ENCODE results near the gene TAGAP. TPM values are rescaled to one million over a fixed set of nuclear protein-coding genes. Genes with fewer than 3 reads are reported as not detected.

TAGAP gene
- total RNA-seq, 2 experiments from 2014 or later = 44.8 to 51.0 TPM

GRCh38 chr6:159061805-159062563 lies 17.2 kb upstream of the TAGAP start:
- ChIA-PET POLR2A (interaction anchor here (0.7 to 1.7 kb wide), 5 partner anchors 17 to 35 kb away, joined by 3 to 8 read pairs (median 4); partner anchors contain the start of gene TAGAP), CTCF (interaction anchor here (0.7 to 2.7 kb wide), 13 partner anchors 11 to 999 kb away, joined by 3 to 13 read pairs (median 5); partner anchors contain the start of gene TAGAP)
- intact Hi-C loops (cut with DNase I, micrococcal nuclease) = loop anchor here (1.0 to 2.0 kb wide), 3 partner anchors 15 to 45 kb away; no protein-coding TSS in a partner anchor
- ATAC-seq (peak; percentile 79), DNase-seq (no peak)
- Mint-ChIP-seq H3K9me3 (ENCODE audit: low read depth) (peaks cover 6% of the 10 kb centered on the region), H3K27ac (peak overlapping the region; percentile 94), H3K36me3 (ENCODE audit: low read depth) (peaks cover 6% of the 10 kb centered on the region), H3K4me1 (peaks cover 99% of the 10 kb centered on the region), H3K27me3 (no peaks in the 10 kb centered on the region), H3K4me3 (peak overlapping the region; percentile 35)

GRCh38 chr6:159061146-159061545 lies 16.4 kb upstream of the TAGAP start:
- ATAC-seq = no peak
- intact Hi-C loops (cut with DNase I, micrococcal nuclease) = no loop called here
- peaks cover 100% of the 10 kb centered on the region for H3K4me1 Mint-ChIP-seq
- peaks cover 6% of the 10 kb centered on the region for H3K36me3 Mint-ChIP-seq (ENCODE audit: low read depth)
- H3K27me3 Mint-ChIP-seq = no peaks in the 10 kb centered on the region
- peaks cover 6% of the 10 kb centered on the region for H3K9me3 Mint-ChIP-seq (ENCODE audit: low read depth)
- peak overlapping the region; percentile 94 for H3K27ac Mint-ChIP-seq
- POLR2A ChIA-PET = no interaction called here
- H3K4me3 Mint-ChIP-seq = no peak overlapping the region
- CTCF ChIA-PET = interaction anchor here (1.0 kb wide), 1 partner anchor 22 kb away, joined by 4 read pairs; no protein-coding TSS in a partner anchor
- no peak for DNase-seq

GRCh38 chr6:159059885-159060506 lies 15.2 kb upstream of the TAGAP start:
- H3K9me3 Mint-ChIP-seq (ENCODE audit: low read depth) = peaks cover 6% of the 10 kb centered on the region
- peaks cover 98% of the 10 kb centered on the region for H3K4me1 Mint-ChIP-seq
- ChIA-PET CTCF (interaction anchor here (0.8 to 2.3 kb wide), 3 partner anchors 21 to 50 kb away, joined by 3 to 6 read pairs (median 4); no protein-coding TSS in a partner anchor), POLR2A (interaction anchor here (0.9 kb wide), 1 partner anchor 42 kb away, joined by 3 read pairs; no protein-coding TSS in a partner anchor)
- peak overlapping the region; percentile 83 for H3K27ac Mint-ChIP-seq
- ATAC-seq = peak; percentile 13
- peaks cover 6% of the 10 kb centered on the region for H3K36me3 Mint-ChIP-seq (ENCODE audit: low read depth)
- H3K4me3 Mint-ChIP-seq = no peak overlapping the region
- no peak for DNase-seq
- H3K27me3 Mint-ChIP-seq = no peaks in the 10 kb centered on the region
- intact Hi-C loops (cut with DNase I, micrococcal nuclease) = loop anchor here (1.0 to 5.0 kb wide), 7 partner anchors 15 to 413 kb away; partner anchors contain the start of gene TAGAP (in 1 of the 2)

- ChIA-PET CTCF (interaction anchor here (1.0 to 2.3 kb wide), 5 partner anchors 8 to 75 kb away, joined by 3 to 6 read pairs (median 4); no protein-coding TSS in a partner anchor), POLR2A (interaction anchor here (0.7 to 1.5 kb wide), 6 partner anchors 14 to 41 kb away, joined by 3 to 11 read pairs (median 3); partner anchors contain the start of gene TAGAP)
- Mint-ChIP-seq H3K27me3 (no peaks in the 10 kb centered on the region), H3K36me3 (ENCODE audit: low read depth) (peaks cover 6% of the 10 kb centered on the region), H3K4me3 (no peak overlapping the region), H3K4me1 (peaks cover 95% of the 10 kb centered on the region), H3K27ac (peak overlapping the region; percentile 83), H3K9me3 (ENCODE audit: low read depth) (peaks cover 6% of the 10 kb centered on the region)
- DNase-seq (peak; percentile 62), ATAC-seq (peak; percentile 58)
- intact Hi-C loops (cut with DNase I, micrococcal nuclease) = loop anchor here (1.0 to 5.0 kb wide), 7 partner anchors 14 to 412 kb away; partner anchors contain the start of gene TAGAP (in 1 of the 2)
These were observed 14.3 kb upstream of the TAGAP start for GRCh38 chr6:159059141-159059540.

- intact Hi-C loops (cut with DNase I, micrococcal nuclease) = loop anchor here (5.0 kb wide), 2 partner anchors 40 to 410 kb away; no protein-coding TSS in a partner anchor
- ATAC-seq = peak; percentile 51
- CTCF ChIA-PET = interaction anchor here (0.6 to 4.3 kb wide), 14 partner anchors 9 to 78 kb away, joined by 3 to 23 read pairs (median 4); partner anchors contain the start of gene TAGAP
These were observed 12.1 kb upstream of the TAGAP start for GRCh38 chr6:159056899-159057298.

GRCh38 chr6:159056432-159056831 lies 11.6 kb upstream of the TAGAP start:
- H3K27me3 Mint-ChIP-seq = no peaks in the 10 kb centered on the region
- DNase-seq (no peak), ATAC-seq (no peak)
- peaks cover 71% of the 10 kb centered on the region for H3K4me1 Mint-ChIP-seq
- H3K27ac Mint-ChIP-seq = peak overlapping the region; percentile 89
- H3K9me3 Mint-ChIP-seq (ENCODE audit: low read depth) = peaks cover 4% of the 10 kb centered on the region
- intact Hi-C loops (cut with DNase I, micrococcal nuclease) = loop anchor here (5.0 kb wide), 2 partner anchors 39 to 409 kb away; no protein-coding TSS in a partner anchor
- POLR2A ChIA-PET = interaction anchor here (0.6 to 2.2 kb wide), 4 partner anchors 12 to 413 kb away, joined by 4 to 7 read pairs (median 5); partner anchors contain the start of gene TAGAP
- H3K36me3 Mint-ChIP-seq (ENCODE audit: low read depth) = peaks cover 2% of the 10 kb centered on the region
- H3K4me3 Mint-ChIP-seq = peak overlapping the region; percentile 13
- CTCF ChIA-PET = interaction anchor here (0.7 to 4.3 kb wide), 12 partner anchors 9 to 78 kb away, joined by 3 to 23 read pairs (median 6); partner anchors contain the start of gene TAGAP

More at GRCh38 chr6:159056899-159057298, 12.1 kb upstream of the TAGAP start:
- no peak for DNase-seq
- peaks cover 76% of the 10 kb centered on the region for H3K4me1 Mint-ChIP-seq
- H3K4me3 Mint-ChIP-seq = no peak overlapping the region
- peak overlapping the region; percentile 89 for H3K27ac Mint-ChIP-seq
- no peaks in the 10 kb centered on the region for H3K27me3 Mint-ChIP-seq
- POLR2A ChIA-PET = interaction anchor here (0.6 to 2.2 kb wide), 5 partner anchors 12 to 414 kb away, joined by 3 to 7 read pairs (median 4); partner anchors contain the start of gene TAGAP
- peaks cover 6% of the 10 kb centered on the region for H3K36me3 Mint-ChIP-seq (ENCODE audit: low read depth)
- H3K9me3 Mint-ChIP-seq (ENCODE audit: low read depth) = peaks cover 6% of the 10 kb centered on the region

GRCh38 chr6:159056003-159056402 lies 11.2 kb upstream of the TAGAP start:
- Mint-ChIP-seq H3K4me1 (peaks cover 67% of the 10 kb centered on the region), H3K27me3 (no peaks in the 10 kb centered on the region), H3K27ac (peak overlapping the region; percentile 89), H3K9me3 (ENCODE audit: low read depth) (no peaks in the 10 kb centered on the region), H3K36me3 (ENCODE audit: low read depth) (no peaks in the 10 kb centered on the region), H3K4me3 (peak overlapping the region; percentile 13)
- no peak for ATAC-seq
- intact Hi-C loops (cut with DNase I, micrococcal nuclease) = loop anchor here (5.0 kb wide), 2 partner anchors 39 to 409 kb away; no protein-coding TSS in a partner anchor
- DNase-seq = no peak
- CTCF ChIA-PET = interaction anchor here (1.0 to 4.3 kb wide), 9 partner anchors 8 to 54 kb away, joined by 3 to 23 read pairs (median 8); partner anchors contain the start of gene TAGAP
- POLR2A ChIA-PET = interaction anchor here (0.8 to 1.6 kb wide), 2 partner anchors 11 to 17 kb away, joined by 3 to 4 read pairs; partner anchors contain the start of gene TAGAP

GRCh38 chr6:159053781-159054398 lies 9.1 kb upstream of the TAGAP start:
- Mint-ChIP-seq H3K36me3 (ENCODE audit: low read depth) (no peaks in the 10 kb centered on the region), H3K4me1 (peaks cover 52% of the 10 kb centered on the region), H3K27ac (no peak overlapping the region), H3K9me3 (ENCODE audit: low read depth) (no peaks in the 10 kb centered on the region), H3K4me3 (no peak overlapping the region), H3K27me3 (no peaks in the 10 kb centered on the region)
- DNase-seq = no peak
- ChIA-PET CTCF (interaction anchor here (0.9 to 3.2 kb wide), 7 partner anchors 11 to 82 kb away, joined by 3 to 14 read pairs (median 7); no protein-coding TSS in a partner anchor), POLR2A (interaction anchor here (0.6 kb wide), 1 partner anchor 9 kb away, joined by 3 read pairs; the partner anchor contains the start of gene TAGAP)
- intact Hi-C loops (cut with DNase I, micrococcal nuclease) = no loop called here
- no peak for ATAC-seq

- intact Hi-C loops (cut with DNase I, micrococcal nuclease) = no loop called here
- Mint-ChIP-seq H3K27me3 (no peaks in the 10 kb centered on the region), H3K36me3 (ENCODE audit: low read depth) (no peaks in the 10 kb centered on the region), H3K27ac (no peak overlapping the region), H3K9me3 (ENCODE audit: low read depth) (no peaks in the 10 kb centered on the region), H3K4me3 (no peak overlapping the region), H3K4me1 (peaks cover 51% of the 10 kb centered on the region)
- no peak for ATAC-seq
- DNase-seq = no peak
- POLR2A ChIA-PET = no interaction called here
- CTCF ChIA-PET = interaction anchor here (1.0 to 3.2 kb wide), 6 partner anchors 10 to 83 kb away, joined by 5 to 14 read pairs (median 8); no protein-coding TSS in a partner anchor
These were observed 7.9 kb upstream of the TAGAP start for GRCh38 chr6:159052720-159053119.

All from activated CD4-positive, alpha-beta T cell treated with anti-CD3 and anti-CD28 coated beads for 36 hours (primary cell).